GM12864 (cell line): ENCODE results near the gene TSPY1.
"Not testable (repeated sequence)": the region's sequence is repeated elsewhere in the genome, so short reads cannot be mapped to it uniquely, and the experiment has no call there.

Source experiments
- DNase-seq: peaks from one replicate; pipeline ENCODE4 v3.0.0-alpha.2; 2011; ENCODE audit warnings: low read depth
- H3K4me3 ChIP-seq: 2 replicates; pipeline ENCODE4 v1.5.1; 2011; ENCODE audit warnings: mild to moderate bottlenecking, low read depth, low read length, control low read depth

The TSPY1 gene

GRCh38 chrY:9466655-9467054, at the start of gene TSPY1:
TSPY1 (plus strand) TSS chrY:9466955; CDS start chrY:9467001, 46 bp downstream.
- DNase-seq, H3K4me3 ChIP-seq: not testable (repeated sequence)

- not testable (repeated sequence) for H3K4me3 ChIP-seq, DNase-seq
Observed at GRCh38 chrY:9486967-9487366, 20.2 kb downstream of the TSPY1 start, which contains the start of gene TSPY9. TSPY9 (plus strand) TSS chrY:9487267; CDS start chrY:9487313, 46 bp downstream.

GRCh38 chrY:9504396-9504795, 37.6 kb downstream of the TSPY1 start:
- H3K4me3 ChIP-seq, DNase-seq: not testable (repeated sequence)

- DNase-seq, H3K4me3 ChIP-seq: not testable (repeated sequence)
Observed at GRCh38 chrY:9516287-9516686, 49.5 kb downstream of the TSPY1 start.
